ENCODE data around the gene TMEM25.

DNA sequence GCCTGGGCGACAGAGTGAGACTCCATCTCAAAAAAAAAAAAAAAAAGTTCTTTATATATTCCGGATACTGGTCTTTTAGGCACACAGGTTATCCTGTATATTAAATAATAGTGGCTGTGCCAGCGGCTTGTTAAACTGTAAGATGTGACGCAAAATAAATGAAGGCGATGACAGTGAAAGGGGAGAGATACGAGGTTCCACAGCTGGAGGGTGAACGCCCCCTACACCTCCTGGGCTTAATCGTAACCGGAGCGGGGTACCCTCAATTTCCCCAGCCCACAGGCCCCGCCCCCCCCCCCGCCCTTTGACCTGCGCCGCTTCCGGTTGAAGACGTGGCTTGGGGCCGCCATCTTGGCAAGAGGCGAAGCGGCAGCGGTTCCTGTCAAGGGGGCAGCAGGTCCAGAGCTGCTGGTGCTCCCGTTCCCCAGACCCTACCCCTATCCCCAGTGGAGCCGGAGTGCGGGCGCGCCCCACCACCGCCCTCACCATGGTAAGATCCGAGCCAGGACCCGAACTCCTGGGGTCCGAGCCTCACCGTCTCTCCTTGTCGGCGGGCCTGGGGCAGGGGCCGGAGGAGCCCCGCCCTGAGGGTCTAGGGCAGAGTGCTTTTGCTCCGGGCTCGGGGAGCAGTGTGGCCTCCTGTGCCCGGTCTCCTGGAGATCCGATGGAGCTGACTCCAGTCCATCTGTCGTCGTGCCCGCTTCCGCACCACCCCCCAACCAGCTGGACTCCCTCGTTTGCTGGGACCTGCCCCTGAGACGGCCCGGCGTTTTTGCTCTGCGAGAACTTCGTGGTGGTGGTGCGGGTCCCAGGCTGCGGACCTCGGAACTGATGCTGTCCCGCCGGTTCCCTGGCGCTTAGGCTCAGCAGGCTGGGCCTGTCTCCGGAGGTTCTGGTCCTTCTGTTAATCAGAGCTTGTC is 41.3 kb downstream of the TMEM25 start, which contains the start of gene ARCN1:
- peak in 1 of 2 donors; percentile 72 for TF ChIP-seq POLR2A (IDR thresholded peaks at IDR 0.05)
- TF ChIP-seq, protein P1, sequence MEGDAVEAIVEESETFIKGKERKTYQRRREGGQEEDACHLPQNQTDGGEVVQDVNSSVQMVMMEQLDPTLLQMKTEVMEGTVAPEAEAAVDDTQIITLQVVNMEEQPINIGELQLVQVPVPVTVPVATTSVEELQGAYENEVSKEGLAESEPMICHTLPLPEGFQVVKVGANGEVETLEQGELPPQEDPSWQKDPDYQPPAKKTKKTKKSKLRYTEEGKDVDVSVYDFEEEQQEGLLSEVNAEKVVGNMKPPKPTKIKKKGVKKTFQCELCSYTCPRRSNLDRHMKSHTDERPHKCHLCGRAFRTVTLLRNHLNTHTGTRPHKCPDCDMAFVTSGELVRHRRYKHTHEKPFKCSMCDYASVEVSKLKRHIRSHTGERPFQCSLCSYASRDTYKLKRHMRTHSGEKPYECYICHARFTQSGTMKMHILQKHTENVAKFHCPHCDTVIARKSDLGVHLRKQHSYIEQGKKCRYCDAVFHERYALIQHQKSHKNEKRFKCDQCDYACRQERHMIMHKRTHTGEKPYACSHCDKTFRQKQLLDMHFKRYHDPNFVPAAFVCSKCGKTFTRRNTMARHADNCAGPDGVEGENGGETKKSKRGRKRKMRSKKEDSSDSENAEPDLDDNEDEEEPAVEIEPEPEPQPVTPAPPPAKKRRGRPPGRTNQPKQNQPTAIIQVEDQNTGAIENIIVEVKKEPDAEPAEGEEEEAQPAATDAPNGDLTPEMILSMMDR (IDR thresholded peaks at IDR 0.05) = no peak

All from thyroid gland (tissue), 4 donors.